OCI-LY7 (cell line): Measurements from ENCODE around the gene SLC5A10.

Experiments
- EZH2phosphoT487 ChIP-seq: fragments of 200-600 bp; sonication (generic); IDR thresholded peaks from 2 replicates; pipeline ENCODE4 v1.6.1; 2018; ENCODE audit warnings: low read depth, borderline replicate concordance, mild to moderate bottlenecking, mixed run types, antibody characterized with exemption, low read length, moderate library complexity, mixed read lengths
- TF ChIP-seq, protein P1 (sequence below): fragments of 200-600 bp; sonication (generic); conservative IDR thresholded peaks from 2 replicates; pipeline ENCODE4 v1.5.1; 2014; ENCODE audit warnings: mild to moderate bottlenecking, antibody characterized with exemption, low read length, moderate library complexity, mixed read lengths

DNA sequence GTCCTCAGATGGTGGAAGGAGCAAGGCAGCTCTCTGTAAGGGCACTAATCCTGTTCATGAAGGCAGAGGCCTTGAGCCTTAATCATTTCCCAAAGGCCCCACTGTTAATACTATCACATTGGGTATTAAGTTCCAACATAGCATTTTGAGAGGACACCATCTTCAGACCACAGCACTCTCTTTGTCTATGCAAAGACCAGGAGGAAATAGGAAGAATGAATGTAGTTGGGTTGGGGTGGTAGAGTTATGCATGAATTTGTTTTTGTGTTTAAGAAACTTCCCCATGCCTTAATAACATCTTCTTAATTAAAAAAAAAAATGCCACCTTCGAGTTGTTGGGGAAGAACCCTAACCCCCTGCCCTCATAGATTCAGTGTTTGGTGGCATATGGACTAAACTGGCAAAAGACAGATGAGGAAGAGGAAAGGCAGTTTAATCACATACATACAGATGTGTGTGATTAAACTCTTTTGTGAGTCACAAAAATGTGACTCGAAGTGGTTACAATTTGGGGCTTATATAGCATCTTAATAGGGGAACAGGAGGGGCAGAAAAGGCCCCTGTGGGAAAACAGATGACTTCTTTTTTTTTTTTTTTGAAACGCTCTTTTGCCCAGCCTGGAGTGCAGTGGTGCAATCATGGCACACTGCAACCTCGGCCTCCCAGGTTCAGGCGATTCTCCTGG is 35.0 kb upstream of the SLC5A10 start:
- TF ChIP-seq, protein P1, sequence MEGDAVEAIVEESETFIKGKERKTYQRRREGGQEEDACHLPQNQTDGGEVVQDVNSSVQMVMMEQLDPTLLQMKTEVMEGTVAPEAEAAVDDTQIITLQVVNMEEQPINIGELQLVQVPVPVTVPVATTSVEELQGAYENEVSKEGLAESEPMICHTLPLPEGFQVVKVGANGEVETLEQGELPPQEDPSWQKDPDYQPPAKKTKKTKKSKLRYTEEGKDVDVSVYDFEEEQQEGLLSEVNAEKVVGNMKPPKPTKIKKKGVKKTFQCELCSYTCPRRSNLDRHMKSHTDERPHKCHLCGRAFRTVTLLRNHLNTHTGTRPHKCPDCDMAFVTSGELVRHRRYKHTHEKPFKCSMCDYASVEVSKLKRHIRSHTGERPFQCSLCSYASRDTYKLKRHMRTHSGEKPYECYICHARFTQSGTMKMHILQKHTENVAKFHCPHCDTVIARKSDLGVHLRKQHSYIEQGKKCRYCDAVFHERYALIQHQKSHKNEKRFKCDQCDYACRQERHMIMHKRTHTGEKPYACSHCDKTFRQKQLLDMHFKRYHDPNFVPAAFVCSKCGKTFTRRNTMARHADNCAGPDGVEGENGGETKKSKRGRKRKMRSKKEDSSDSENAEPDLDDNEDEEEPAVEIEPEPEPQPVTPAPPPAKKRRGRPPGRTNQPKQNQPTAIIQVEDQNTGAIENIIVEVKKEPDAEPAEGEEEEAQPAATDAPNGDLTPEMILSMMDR, result no peak
- no peak for TF ChIP-seq EZH2phosphoT487
